IMR-90 (cell line): ENCODE results near the gene STARD3. TPM values are rescaled to one million over a fixed set of nuclear protein-coding genes. Genes with fewer than 3 reads are reported as not detected.

ENCODE experiments used
- MXI1 ChIP-seq: IDR thresholded peaks from 2 replicates; pipeline ENCODE4 v1.6.1; 2012; ENCODE audit warnings: low read depth, mild to moderate bottlenecking, low read length, moderate library complexity, borderline replicate concordance
- POLR2A ChIP-seq: IDR thresholded peaks from 2 replicates; pipeline ENCODE4 v1.6.1; 2012; ENCODE audit warnings: mild to moderate bottlenecking, low read depth, low read length
- RCOR1 ChIP-seq: IDR thresholded peaks from 2 replicates; pipeline ENCODE4 v1.6.1; 2012; ENCODE audit warnings: mild to moderate bottlenecking, low read length, improper control_type of control experiment; ENCODE audit not compliant: insufficient replicate concordance
- polyA plus RNA-seq, 3 experiments: library from polyadenylated mRNA; depleted of rRNA; stranded (reverse); fragments of >200 nt; gene quantifications; 2 replicates each; pipeline ENCODE4 v1.2.3, GENCODE V29; 2012; ENCODE audit warnings: low replicate concordance in 1 of 3
- total RNA-seq: library from RNA; depleted of rRNA; stranded (reverse); fragments of >200 nt; gene quantifications from 2 replicates; pipeline ENCODE4 v1.2.3, GENCODE V29; 2012
- TF ChIP-seq, protein P1 (sequence below): fragments of 150-350 bp; IDR thresholded peaks from 2 replicates; pipeline ENCODE4 v1.6.1; 2016; ENCODE audit warnings: low read depth, mild to moderate bottlenecking, low read length, moderate library complexity, borderline replicate concordance

Gene STARD3
- total and polyA plus RNA-seq, 2 of the 4 experiments (the other 2 are of a cell fraction), result 8.1 to 50.4 TPM

DNA sequence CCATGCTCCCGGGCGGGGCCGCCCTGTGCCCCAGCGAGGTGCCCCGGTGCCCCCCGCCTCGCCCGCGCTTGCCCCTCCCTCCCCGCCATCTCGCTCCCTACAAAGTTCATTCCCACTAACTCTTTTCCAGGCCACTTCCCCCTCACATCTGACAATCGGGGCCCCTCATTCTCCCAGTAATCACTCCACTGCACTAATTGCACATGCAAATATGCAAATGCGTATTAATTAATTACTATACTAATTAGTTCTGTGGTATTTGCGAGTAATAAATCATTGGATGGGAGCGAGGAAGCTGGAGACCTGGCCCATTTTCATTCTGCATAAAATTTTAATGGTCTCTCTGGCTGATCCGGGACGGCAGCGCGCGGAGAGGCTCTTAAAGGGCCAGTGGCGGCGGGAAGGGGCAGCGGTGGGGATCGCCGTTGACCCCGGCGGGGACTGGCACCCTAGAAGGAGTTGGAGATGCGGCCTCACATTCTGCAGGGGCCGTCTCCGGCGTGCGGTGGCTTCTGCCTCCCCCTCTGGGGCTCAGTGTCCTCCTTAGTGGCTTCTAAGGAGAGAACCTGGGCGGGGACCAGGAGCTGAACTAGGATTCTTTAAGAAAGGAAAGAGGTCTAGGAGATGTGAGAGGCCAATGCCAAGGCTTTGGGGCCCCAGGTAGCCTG is 18.6 kb upstream of the STARD3 start (continued):
- TF ChIP-seq, protein P1, sequence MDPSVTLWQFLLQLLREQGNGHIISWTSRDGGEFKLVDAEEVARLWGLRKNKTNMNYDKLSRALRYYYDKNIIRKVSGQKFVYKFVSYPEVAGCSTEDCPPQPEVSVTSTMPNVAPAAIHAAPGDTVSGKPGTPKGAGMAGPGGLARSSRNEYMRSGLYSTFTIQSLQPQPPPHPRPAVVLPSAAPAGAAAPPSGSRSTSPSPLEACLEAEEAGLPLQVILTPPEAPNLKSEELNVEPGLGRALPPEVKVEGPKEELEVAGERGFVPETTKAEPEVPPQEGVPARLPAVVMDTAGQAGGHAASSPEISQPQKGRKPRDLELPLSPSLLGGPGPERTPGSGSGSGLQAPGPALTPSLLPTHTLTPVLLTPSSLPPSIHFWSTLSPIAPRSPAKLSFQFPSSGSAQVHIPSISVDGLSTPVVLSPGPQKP, result no peak
- TF ChIP-seq MXI1, result no peak
- no peak for TF ChIP-seq RCOR1
- TF ChIP-seq POLR2A, result no peak
